ENCODE measurements around the gene FGFRL1.
"Not testable (repeated sequence)": the region's sequence is repeated elsewhere in the genome, so short reads cannot be mapped to it uniquely, and the experiment has no call there.

Gene FGFRL1

GRCh38 chr4:1048773-1049590 is 37.6 kb downstream of the FGFRL1 start:
- no peak overlapping the region for H3K4me3 ChIP-seq (ENCODE audit: low read depth, low read length)

GRCh38 chr4:1049591-1049905 is 38.1 kb downstream of the FGFRL1 start:
- no peak overlapping the region for H3K4me3 ChIP-seq (ENCODE audit: low read depth, low read length)

GRCh38 chr4:1050486-1051213 is 39.2 kb downstream of the FGFRL1 start:
- no peak overlapping the region for H3K4me3 ChIP-seq (ENCODE audit: low read depth, low read length)

GRCh38 chr4:1051472-1051871 is 40.0 kb downstream of the FGFRL1 start:
- no peak overlapping the region for H3K4me3 ChIP-seq (ENCODE audit: low read depth, low read length)

- no peak overlapping the region for H3K4me3 ChIP-seq (ENCODE audit: low read depth, low read length)
These were observed 40.8 kb downstream of the FGFRL1 start for GRCh38 chr4:1052231-1052671.

- H3K4me3 ChIP-seq (ENCODE audit: low read depth, low read length), result no peak overlapping the region
These were observed 41.7 kb downstream of the FGFRL1 start for GRCh38 chr4:1053080-1053661.

GRCh38 chr4:1053891-1054290 is 42.5 kb downstream of the FGFRL1 start:
- H3K4me3 ChIP-seq (ENCODE audit: low read depth, low read length), result not testable (repeated sequence)

- not testable (repeated sequence) for H3K4me3 ChIP-seq (ENCODE audit: low read depth, low read length)
These were observed 43.3 kb downstream of the FGFRL1 start for GRCh38 chr4:1054696-1055242.

- not testable (repeated sequence) for H3K4me3 ChIP-seq (ENCODE audit: low read depth, low read length)
These were observed 43.8 kb downstream of the FGFRL1 start for GRCh38 chr4:1055243-1055701.

- H3K4me3 ChIP-seq (ENCODE audit: low read depth, low read length), result no peak overlapping the region
These were observed 44.5 kb downstream of the FGFRL1 start for GRCh38 chr4:1055721-1056590.

GRCh38 chr4:1056671-1057402 is 45.4 kb downstream of the FGFRL1 start:
- H3K4me3 ChIP-seq (ENCODE audit: low read depth, low read length), result no peak overlapping the region

GRCh38 chr4:1057403-1057745 is 45.9 kb downstream of the FGFRL1 start:
- H3K4me3 ChIP-seq (ENCODE audit: low read depth, low read length), result no peak overlapping the region

GRCh38 chr4:1058198-1058996 is 47.0 kb downstream of the FGFRL1 start:
- H3K4me3 ChIP-seq (ENCODE audit: low read depth, low read length), result no peak overlapping the region

- no peak overlapping the region for H3K4me3 ChIP-seq (ENCODE audit: low read depth, low read length)
These were observed 47.7 kb downstream of the FGFRL1 start for GRCh38 chr4:1058997-1059665.

GRCh38 chr4:1060121-1060520 is 48.7 kb downstream of the FGFRL1 start:
- H3K4me3 ChIP-seq (ENCODE audit: low read depth, low read length), result no peak overlapping the region

- H3K4me3 ChIP-seq (ENCODE audit: low read depth, low read length), result no peak overlapping the region
These were observed 49.2 kb downstream of the FGFRL1 start for GRCh38 chr4:1060621-1061020.

- no peak overlapping the region for H3K4me3 ChIP-seq (ENCODE audit: low read depth, low read length)
These were observed 49.8 kb downstream of the FGFRL1 start for GRCh38 chr4:1061056-1061700.

GRCh38 chr4:1061760-1062159 is 50.3 kb downstream of the FGFRL1 start:
- H3K4me3 ChIP-seq (ENCODE audit: low read depth, low read length), result no peak overlapping the region

All from iPS-11a (cell line).